GM12891 (cell line): ENCODE data around the gene ASIC3.
A peak's percentile ranks its signal among the peaks of the same experiment; 100 is the strongest.
"Not testable (repeated sequence)": the region's sequence is repeated elsewhere in the genome, so short reads cannot be mapped to it uniquely, and the experiment has no call there.

Source experiments
- DNase-seq: peaks from one replicate; pipeline ENCODE4 v3.0.0; 2011; ENCODE audit warnings: low spot score; ENCODE audit not compliant: insufficient read length
- FAIRE-seq: peaks from 2 replicates; lab custom pipeline; 2011; peaks lifted over from hg19 to GRCh38; lab: Jason Lieb, UNC
- PAX5 ChIP-seq: IDR thresholded peaks from 2 replicates; pipeline ENCODE4 v1.6.1; 2011; ENCODE audit warnings: low read length, moderate library complexity, mild to moderate bottlenecking; ENCODE audit not compliant: insufficient read depth, severe bottlenecking
- POLR2A ChIP-seq: IDR thresholded peaks from 2 replicates; pipeline ENCODE4 v1.6.1; 2011; ENCODE audit warnings: low read depth, low read length, control low read depth
- POLR2AphosphoS5 ChIP-seq: IDR thresholded peaks from 2 replicates; pipeline ENCODE4 v1.6.1; 2011; ENCODE audit warnings: low read depth, low read length, control low read depth
- POU2F2 ChIP-seq: IDR thresholded peaks from 2 replicates; pipeline ENCODE4 v1.6.1; 2011; ENCODE audit warnings: low read depth, mild to moderate bottlenecking, control low read depth, low read length, moderate library complexity
- SPI1 ChIP-seq: IDR thresholded peaks from 2 replicates; pipeline ENCODE4 v1.6.1; 2011; ENCODE audit warnings: low read depth, low read length, control low read depth
- TAF1 ChIP-seq: IDR thresholded peaks from 2 replicates; pipeline ENCODE4 v1.6.1; 2011; ENCODE audit warnings: low read depth, low read length, control low read depth

ASIC3 gene

DNA sequence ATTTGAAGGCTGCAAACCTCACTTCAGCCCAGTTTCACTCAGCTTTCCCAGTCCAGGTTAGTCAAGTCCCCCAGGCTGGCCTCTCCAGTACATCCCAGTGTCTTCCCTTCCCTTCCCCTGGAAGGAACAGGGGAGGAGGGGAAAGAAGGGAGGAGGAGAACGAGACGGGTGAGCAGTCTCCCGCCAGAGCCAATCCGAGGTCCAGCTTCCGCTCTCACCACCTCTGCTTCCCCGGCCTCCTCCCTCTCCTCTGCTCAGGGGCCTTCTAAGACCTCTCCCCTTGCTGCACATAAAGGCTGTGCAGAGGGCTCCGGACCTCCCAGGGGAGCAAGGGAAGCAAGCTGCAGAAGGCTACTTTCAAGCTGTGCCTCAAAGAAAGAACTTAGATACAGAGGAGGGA lies 28.1 kb upstream of the ASIC3 start:
- no peak for TF ChIP-seq POLR2A
- TF ChIP-seq POU2F2: no peak
- no peak for TF ChIP-seq PAX5
- TF ChIP-seq TAF1: no peak
- no peak for TF ChIP-seq POLR2AphosphoS5
- TF ChIP-seq SPI1: no peak
- FAIRE-seq (no peak), DNase-seq (no peak)

DNA sequence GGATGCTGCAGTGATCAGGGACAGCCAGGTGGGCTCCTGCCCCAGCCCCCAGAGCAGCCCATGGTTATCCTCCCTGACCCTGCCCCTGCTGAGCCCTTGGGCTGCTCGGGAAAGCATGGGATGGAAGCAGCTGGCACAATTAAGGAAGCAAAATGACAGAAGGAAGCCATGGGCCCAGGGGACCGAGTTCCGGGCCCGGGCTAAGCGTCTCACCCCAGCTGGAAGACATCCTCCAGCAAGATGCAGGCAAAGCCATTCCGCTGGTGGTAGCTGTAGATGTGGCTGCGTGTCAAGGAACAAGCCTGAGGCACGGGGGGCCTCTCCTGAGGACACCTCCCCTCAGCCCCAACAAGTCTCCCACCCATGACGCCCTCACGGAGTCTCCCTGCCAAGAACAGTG lies 25.1 kb upstream of the ASIC3 start:
- DNase-seq (no peak), FAIRE-seq (no peak)
- TF ChIP-seq POU2F2: no peak
- TF ChIP-seq POLR2A: no peak
- no peak for TF ChIP-seq PAX5
- no peak for TF ChIP-seq POLR2AphosphoS5

GRCh38 chr7:151024435-151025056 lies 23.8 kb upstream of the ASIC3 start, which contains the start of gene ATG9B:
ATG9B (minus strand) TSS chr7:151024494; CDS start chr7:151024423, 71 bp downstream.
- TF ChIP-seq PAX5 (no peak), POLR2A (no peak)
- FAIRE-seq (no peak), DNase-seq (no peak)

- no peak for FAIRE-seq
- no peak for TF ChIP-seq TAF1
- TF ChIP-seq POLR2AphosphoS5: no peak
- no peak for TF ChIP-seq PAX5
- no peak for TF ChIP-seq POU2F2
- no peak for TF ChIP-seq POLR2A
- TF ChIP-seq SPI1: no peak
- DNase-seq: no peak
Measured at GRCh38 chr7:151025924-151026671, 22.2 kb upstream of the ASIC3 start.

DNA sequence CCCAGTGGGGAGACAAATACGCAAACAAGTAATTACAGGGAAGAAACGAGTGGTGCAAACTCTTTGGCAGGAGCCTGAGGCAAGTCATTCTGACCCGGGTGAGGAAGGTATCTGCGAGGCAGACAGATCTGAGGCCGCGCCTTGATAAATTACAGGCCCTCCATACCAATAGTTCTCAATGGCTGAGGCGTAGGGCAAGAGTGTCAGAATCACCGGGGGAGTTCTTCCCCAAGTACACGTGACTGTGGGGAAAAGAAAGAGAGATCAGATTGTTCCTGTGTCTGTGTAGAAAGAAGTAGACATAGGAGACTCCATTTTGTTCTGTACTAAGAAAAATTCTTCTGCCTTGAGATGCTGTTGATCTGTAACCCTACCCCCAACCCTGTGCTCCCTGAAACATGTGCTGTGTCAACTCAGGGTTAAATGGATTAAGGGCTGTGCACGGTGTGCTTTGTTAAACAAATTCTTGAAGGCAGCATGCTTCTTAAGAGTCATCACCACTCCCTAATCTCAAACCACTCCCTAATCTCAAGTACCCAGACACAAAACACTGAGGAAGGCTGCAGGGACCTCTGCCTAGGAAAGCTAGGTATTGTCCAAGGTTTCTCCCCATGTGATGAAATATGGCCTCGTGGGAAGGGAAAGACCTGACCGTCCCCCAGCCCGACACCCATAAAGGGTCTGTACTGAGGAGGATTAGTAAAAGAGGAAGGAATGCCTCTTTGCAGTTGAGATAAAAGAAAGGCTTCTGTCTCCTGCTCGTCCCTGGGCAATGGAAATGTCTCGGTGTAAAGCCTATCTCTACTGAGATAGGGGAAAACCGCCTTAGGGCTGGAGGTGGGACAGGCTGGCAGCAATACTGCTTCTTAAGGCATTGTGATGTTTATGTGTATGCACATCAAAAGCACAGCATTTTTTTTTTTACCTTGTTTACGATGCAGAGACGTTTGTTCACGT lies 21.3 kb upstream of the ASIC3 start:
- DNase-seq, FAIRE-seq: not testable (repeated sequence)

- not testable (repeated sequence) for DNase-seq, FAIRE-seq
Measured at GRCh38 chr7:151027728-151028130, 20.6 kb upstream of the ASIC3 start.

DNA sequence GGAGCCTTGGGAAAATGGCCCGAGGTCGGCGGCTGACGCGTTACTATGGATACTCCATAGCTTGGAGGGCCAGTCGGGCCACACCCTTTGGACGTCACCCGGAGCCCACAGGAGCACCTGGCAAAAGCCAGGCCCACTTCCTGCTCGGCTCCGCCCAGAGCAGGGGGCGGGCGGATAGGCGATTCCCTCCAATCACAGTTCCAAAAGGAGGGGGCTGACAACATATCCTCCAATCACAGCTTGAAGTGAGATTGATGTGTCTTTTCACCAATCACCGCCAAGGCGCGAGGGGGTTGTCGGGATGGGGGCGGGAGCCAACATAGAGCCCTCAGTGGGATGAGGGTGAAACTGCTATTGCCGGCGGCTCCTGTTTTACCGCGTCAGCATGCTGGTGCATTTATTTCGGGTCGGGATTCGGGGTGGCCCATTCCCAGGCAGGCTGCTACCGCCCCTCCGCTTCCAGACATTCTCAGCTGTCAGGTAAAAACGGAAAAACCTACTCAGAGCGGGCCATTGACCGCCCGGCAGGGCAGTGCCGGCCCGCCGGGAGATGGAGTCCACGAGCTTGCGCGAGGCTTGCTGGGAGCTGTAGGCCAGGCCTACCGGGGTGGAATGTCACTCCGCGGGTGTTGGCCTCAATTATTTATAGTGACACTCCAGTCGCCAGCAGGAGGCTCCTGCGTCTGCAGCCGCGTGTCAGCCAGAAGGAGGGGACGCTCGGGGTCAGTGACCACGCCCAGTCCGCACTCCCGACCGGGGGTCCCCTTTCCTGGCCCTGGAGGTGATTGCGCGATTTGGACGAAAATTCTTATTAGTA lies 20.0 kb upstream of the ASIC3 start, which contains the start of gene ABCB8:
TSS of gene ABCB8 (plus strand) at position 320 of the 817 bp plus-strand sequence. CDS start at position 386, 66 bp downstream.
- FAIRE-seq (peak; percentile 93), DNase-seq (peak; percentile 99)
- TF ChIP-seq POLR2AphosphoS5 (no peak), PAX5 (no peak), SPI1 (peak; percentile 53; the same call in 1 of the 2 replicates), TAF1 (no peak), POU2F2 (no peak), POLR2A (peak; percentile 48; the same call in 1 of the 2 replicates)

GRCh38 chr7:151028948-151029501 lies 19.3 kb upstream of the ASIC3 start:
- TF ChIP-seq POLR2A (no peak), POU2F2 (no peak), TAF1 (no peak), POLR2AphosphoS5 (no peak), SPI1 (no peak), PAX5 (no peak)
- DNase-seq (no peak), FAIRE-seq (no peak)

- FAIRE-seq (no peak), DNase-seq (no peak)
- TF ChIP-seq POLR2AphosphoS5 (no peak), POU2F2 (no peak), TAF1 (no peak), PAX5 (no peak), SPI1 (no peak), POLR2A (no peak)
Measured at GRCh38 chr7:151031011-151031410, 17.3 kb upstream of the ASIC3 start.
